ENCODE data around the gene OR6N1. TPM values are rescaled to one million over a fixed set of nuclear protein-coding genes. Genes with fewer than 3 reads are reported as not detected.

The OR6N1 gene
- total RNA-seq, 1 experiment from 2014 or later = not detected

DNA sequence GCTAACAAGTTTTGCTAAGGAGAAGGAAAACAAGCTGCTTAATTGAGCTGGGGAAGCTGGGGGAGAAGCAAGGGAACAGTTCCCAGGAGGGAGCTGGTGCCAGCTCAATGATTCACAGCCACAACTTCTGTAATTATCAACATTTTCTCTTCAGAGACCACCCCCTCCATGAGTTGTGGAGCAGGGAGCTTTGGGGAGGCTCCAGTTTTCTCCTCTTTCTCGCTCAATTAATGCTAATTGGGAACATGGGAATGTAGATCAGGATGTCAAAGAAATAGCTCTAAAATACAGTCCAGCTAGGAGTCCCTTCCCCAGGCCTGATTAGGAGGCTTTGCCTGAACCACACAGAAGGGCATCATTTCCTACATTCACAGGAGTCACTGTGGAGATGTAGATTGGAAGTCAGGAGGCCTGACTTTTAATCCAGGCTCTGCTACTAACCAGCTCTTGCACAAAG, 47.0 kb upstream of the OR6N1 start:
- intact Hi-C loops (cut with micrococcal nuclease; ENCODE audit: unreplicated experiment) = no loop called here
- Histone ChIP-seq H3K9me3 (ENCODE audit: low read depth, low read length, poor library complexity, severe bottlenecking) (no peaks in the 10 kb centered on the region), H3K4me3 (ENCODE audit: low read depth, low read length, poor library complexity, severe bottlenecking) (no peak overlapping the region), H3K4me1 (ENCODE audit: insufficient read depth, low read length, poor library complexity, severe bottlenecking) (no peaks in the 10 kb centered on the region), H3K36me3 (ENCODE audit: insufficient read depth, low read length, poor library complexity, severe bottlenecking) (no peaks in the 10 kb centered on the region), H3K27ac (ENCODE audit: low read depth, low read length, poor library complexity, severe bottlenecking) (no peak overlapping the region), H3K27me3 (replicated peaks; ENCODE audit: insufficient read depth, low read depth, low read length, poor library complexity) (no peaks in the 10 kb centered on the region)
- TF ChIP-seq EZH2 (IDR thresholded peaks at IDR 0.05; ENCODE audit: borderline replicate concordance, low read depth, low read length, poor library complexity, severe bottlenecking) = no peak
- TF ChIP-seq, protein P1, sequence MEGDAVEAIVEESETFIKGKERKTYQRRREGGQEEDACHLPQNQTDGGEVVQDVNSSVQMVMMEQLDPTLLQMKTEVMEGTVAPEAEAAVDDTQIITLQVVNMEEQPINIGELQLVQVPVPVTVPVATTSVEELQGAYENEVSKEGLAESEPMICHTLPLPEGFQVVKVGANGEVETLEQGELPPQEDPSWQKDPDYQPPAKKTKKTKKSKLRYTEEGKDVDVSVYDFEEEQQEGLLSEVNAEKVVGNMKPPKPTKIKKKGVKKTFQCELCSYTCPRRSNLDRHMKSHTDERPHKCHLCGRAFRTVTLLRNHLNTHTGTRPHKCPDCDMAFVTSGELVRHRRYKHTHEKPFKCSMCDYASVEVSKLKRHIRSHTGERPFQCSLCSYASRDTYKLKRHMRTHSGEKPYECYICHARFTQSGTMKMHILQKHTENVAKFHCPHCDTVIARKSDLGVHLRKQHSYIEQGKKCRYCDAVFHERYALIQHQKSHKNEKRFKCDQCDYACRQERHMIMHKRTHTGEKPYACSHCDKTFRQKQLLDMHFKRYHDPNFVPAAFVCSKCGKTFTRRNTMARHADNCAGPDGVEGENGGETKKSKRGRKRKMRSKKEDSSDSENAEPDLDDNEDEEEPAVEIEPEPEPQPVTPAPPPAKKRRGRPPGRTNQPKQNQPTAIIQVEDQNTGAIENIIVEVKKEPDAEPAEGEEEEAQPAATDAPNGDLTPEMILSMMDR (conservative IDR thresholded peaks at IDR 0.05; ENCODE audit: low read depth, low read length) = no peak
- CTCF ChIA-PET = no interaction called here
- no TSS peak for BruUV-seq (replicated peaks)
- DNase-seq (ENCODE audit: low spot score) = no peak
- POLR2A ChIA-PET (ENCODE audit: low non-redundant PET) = no interaction called here

DNA sequence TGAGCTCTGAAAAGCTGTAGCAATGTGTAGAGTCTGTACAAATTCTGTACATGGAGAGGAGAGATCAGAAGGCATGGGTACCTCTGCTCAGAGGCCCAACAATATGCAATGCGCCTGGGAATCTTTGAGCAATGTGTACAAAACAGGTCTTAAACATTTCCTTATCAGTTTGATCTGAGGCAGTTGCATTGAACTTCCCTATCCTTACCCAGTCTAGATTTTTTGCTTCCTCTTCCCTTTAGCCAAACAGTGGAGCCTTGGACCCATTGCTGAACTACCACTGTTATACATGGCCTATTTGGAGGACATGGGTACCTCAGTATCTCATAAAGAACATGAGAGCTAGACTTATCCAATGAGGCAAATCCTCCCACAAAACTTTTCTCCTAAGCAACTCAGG, 46.6 kb upstream of the OR6N1 start:
- CTCF ChIA-PET = no interaction called here
- no peak overlapping the region for H3K27ac ChIP-seq (ENCODE audit: low read depth, low read length, poor library complexity, severe bottlenecking)
- intact Hi-C loops (cut with micrococcal nuclease; ENCODE audit: unreplicated experiment) = no loop called here
- H3K4me1 ChIP-seq (ENCODE audit: insufficient read depth, low read length, poor library complexity, severe bottlenecking) = no peaks in the 10 kb centered on the region
- H3K9me3 ChIP-seq (ENCODE audit: low read depth, low read length, poor library complexity, severe bottlenecking) = no peaks in the 10 kb centered on the region
- BruUV-seq (replicated peaks) = no TSS peak
- no peak overlapping the region for H3K4me3 ChIP-seq (ENCODE audit: low read depth, low read length, poor library complexity, severe bottlenecking)
- DNase-seq (ENCODE audit: low spot score) = no peak
- POLR2A ChIA-PET (ENCODE audit: low non-redundant PET) = no interaction called here
- H3K27me3 ChIP-seq (replicated peaks; ENCODE audit: insufficient read depth, low read depth, low read length, poor library complexity) = no peaks in the 10 kb centered on the region
- no peaks in the 10 kb centered on the region for H3K36me3 ChIP-seq (ENCODE audit: insufficient read depth, low read length, poor library complexity, severe bottlenecking)
- TF ChIP-seq EZH2 (IDR thresholded peaks at IDR 0.05; ENCODE audit: borderline replicate concordance, low read depth, low read length, poor library complexity, severe bottlenecking) = no peak
- TF ChIP-seq, protein P1 (conservative IDR thresholded peaks at IDR 0.05; ENCODE audit: low read depth, low read length) = no peak

DNA sequence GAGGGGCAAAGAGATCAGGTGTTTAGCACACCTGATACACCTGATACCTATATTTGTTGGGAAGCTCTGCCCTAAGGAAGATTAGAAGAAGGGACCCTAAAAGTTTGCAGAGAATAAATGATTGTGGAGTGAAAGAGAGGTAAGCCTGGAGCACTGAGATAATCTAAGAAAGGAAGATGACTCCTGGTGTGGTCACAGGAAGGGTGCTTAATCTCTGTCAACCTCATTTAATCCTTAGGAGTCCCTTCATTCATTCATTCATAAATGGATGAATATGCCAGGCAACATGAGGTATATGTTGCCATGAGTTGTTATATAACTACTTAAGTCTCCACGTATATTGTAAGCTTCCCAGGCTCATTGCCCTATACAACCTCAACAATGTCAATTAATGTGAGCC, 43.0 kb upstream of the OR6N1 start:
- intact Hi-C loops (cut with micrococcal nuclease; ENCODE audit: unreplicated experiment) = no loop called here
- H3K36me3 ChIP-seq (ENCODE audit: insufficient read depth, low read length, poor library complexity, severe bottlenecking) = no peaks in the 10 kb centered on the region
- H3K27me3 ChIP-seq (replicated peaks; ENCODE audit: insufficient read depth, low read depth, low read length, poor library complexity) = peaks cover 5% of the 10 kb centered on the region
- no peaks in the 10 kb centered on the region for H3K4me1 ChIP-seq (ENCODE audit: insufficient read depth, low read length, poor library complexity, severe bottlenecking)
- ChIA-PET POLR2A (ENCODE audit: low non-redundant PET) (no interaction called here), CTCF (no interaction called here)
- H3K27ac ChIP-seq (ENCODE audit: low read depth, low read length, poor library complexity, severe bottlenecking) = no peak overlapping the region
- BruUV-seq (replicated peaks) = no TSS peak
- no peak for DNase-seq (ENCODE audit: low spot score)
- no peaks in the 10 kb centered on the region for H3K9me3 ChIP-seq (ENCODE audit: low read depth, low read length, poor library complexity, severe bottlenecking)
- H3K4me3 ChIP-seq (ENCODE audit: low read depth, low read length, poor library complexity, severe bottlenecking) = no peak overlapping the region
- TF ChIP-seq, protein P1 (conservative IDR thresholded peaks at IDR 0.05; ENCODE audit: low read depth, low read length) = no peak
- no peak for TF ChIP-seq EZH2 (IDR thresholded peaks at IDR 0.05; ENCODE audit: borderline replicate concordance, low read depth, low read length, poor library complexity, severe bottlenecking)
